Hippocampal formation (tissue), 2 donors: ENCODE results near the gene CLECL1.
"Not testable (repeated sequence)": the region's sequence is repeated elsewhere in the genome, so short reads cannot be mapped to it uniquely, and the experiment has no call there.

Experiments used
- DNase-seq, 2 donors: peaks; one replicate each; lab custom pipeline; 2025; lab: John Stamatoyannopoulos, UW

Gene CLECL1

GRCh38 chr12:9721394-9722092 is 11.4 kb downstream of the CLECL1 start:
- no peak for DNase-seq

DNA sequence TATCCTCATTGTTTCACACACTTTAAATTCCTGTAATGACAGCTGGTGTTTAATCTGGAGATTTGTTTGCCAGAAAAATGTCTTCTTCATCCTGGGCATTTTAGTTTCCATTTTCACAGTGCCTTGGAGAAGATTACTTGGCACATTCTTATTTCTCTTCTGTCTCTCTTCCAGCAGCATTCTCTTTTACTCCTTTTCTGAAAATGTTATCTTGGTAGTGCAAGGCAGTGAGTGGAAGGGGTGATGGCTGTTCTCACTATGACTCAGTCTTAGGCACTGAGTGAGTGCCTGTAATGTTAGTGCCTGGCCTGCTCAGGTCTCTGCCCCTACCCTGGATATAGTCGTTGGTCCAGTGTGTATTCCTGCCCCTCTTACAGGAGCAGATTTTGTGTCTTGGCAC is 13.1 kb downstream of the CLECL1 start:
- no peak for DNase-seq

- no peak for DNase-seq
Measured at GRCh38 chr12:9718968-9719367, 13.9 kb downstream of the CLECL1 start.

- DNase-seq = no peak
Measured at GRCh38 chr12:9717070-9717925, 15.6 kb downstream of the CLECL1 start.

DNA sequence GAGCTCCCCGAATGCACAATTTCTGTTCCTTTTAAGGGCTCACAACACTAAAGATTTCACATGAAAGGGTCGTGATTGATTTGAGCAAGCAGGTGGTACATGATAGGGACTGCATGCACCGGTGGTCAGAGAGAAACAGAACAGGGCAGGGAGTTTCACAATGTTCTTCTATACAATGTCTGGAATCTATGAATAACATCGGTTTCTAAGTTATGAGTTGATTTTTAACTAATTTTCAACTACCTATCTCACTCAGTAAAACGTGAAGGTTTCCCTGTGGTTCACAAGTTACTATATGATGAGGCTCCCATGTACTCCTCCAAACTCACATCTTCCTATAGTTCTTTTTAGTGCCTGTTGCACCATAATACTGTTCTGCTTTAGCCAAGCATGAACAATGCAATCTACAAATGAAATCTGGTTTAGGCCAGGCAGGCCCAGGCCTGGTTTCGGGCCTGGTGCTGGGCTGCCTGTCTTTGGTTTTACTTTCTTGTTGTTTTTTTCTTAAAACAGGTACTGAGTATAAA is 19.8 kb downstream of the CLECL1 start:
- DNase-seq = not testable (repeated sequence)

- DNase-seq = no peak
Measured at GRCh38 chr12:9711664-9712063, 21.2 kb downstream of the CLECL1 start.

DNA sequence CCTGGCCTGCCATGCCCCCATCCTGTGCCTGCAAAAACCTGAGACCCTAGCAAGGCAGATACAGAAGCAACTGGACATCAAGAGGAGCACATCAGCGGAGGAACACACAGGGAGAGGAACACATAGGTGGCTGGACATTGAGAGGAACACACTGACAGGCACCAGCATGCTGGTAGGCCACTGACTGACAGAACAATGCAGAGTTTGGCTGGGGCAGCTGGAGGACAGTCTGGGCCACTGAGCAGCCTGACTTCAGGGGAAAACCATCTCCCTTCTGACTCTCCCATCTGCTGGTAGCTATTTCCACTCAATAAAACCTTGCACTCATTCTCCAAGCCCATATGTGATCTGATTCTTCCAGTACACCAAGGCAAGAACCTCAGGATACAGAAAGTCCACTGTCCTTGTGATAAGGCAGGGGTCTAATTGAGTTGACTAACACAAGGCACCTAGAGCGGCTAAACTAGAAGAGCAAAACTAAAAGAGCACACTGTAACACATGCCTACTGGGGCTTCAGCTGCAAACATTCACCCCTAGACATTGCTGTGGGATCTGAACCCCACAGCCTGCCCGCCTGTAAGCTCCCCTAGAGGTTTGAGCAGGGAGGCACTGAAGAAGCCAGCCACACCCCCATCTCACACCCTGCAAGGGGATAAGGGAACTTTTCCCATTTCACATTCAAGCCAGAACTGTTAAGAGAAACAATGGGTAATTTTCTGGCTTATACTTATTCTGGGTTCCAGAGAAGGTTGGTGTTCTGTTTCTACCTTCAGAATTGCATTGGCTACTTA is 22.1 kb downstream of the CLECL1 start:
- DNase-seq = no peak

- DNase-seq = no peak
Measured at GRCh38 chr12:9708853-9709252, 24.0 kb downstream of the CLECL1 start.

DNA sequence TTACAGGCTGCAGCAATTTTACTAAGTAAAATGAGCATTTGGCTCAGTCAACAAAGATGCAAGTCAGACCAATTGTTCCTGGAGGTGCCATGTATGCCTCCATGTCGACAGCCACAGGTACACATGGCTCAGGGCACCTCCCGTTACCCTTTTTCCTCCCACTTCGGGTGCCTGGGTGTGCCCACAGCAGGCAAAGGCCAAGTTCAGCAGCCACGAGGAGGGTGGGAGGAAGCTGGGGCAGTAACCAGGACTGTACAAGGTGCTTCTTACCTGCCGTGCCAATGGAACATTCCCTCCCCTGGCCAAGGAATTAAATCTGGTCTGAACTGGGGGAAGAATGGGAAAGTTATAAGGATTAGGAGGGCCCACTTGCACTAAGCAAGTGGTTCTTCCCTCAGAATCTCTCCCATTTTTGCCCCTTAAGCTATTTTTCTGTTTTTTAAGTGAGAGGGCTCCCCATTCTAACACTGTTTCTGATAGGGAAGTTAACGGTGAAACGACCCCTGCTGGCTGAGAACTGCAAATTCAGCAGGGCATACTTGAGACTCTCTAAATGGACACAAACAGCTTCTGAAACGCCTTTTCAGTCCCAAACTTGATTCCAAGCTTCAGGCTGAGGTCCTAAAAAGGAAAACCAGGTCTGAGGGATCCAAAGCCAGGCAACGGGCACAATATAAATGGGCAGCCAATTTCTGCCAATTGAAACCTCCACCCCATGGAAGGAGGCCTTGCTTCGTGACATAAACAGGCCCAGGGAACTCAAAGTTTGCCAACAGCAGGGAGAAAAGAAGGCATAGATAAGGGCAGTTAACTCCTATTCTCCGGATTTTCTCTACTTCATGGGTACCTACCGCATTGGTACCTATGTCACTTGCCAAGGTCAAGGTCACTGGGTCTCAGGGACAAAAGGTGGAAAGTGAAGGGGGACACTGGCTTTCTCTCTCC is 24.8 kb downstream of the CLECL1 start:
- peak; percentile 7 to 23 for DNase-seq

- no peak for DNase-seq
Measured at GRCh38 chr12:9707356-9707755, 25.5 kb downstream of the CLECL1 start.

GRCh38 chr12:9706086-9706685 is 26.7 kb downstream of the CLECL1 start:
- no peak for DNase-seq

DNA sequence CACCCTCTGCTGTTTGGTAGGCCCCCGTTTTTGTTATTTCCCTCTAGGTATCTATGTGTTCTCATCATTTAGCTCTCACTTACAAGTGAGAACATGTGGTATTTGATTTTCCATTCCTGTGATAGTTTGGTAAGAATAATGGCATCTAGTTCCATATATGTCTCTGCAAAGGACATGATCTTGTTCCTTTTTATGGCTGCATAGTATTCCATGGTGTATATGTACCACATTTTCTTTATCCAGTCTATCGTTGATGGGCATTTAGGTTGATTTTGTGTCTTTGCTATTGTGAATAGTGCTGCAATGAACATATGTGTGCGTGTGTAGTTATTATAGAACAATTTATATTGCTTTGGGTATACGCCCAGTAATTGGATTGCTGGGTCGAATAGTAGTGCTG is 28.3 kb downstream of the CLECL1 start:
- not testable (repeated sequence) for DNase-seq

DNA sequence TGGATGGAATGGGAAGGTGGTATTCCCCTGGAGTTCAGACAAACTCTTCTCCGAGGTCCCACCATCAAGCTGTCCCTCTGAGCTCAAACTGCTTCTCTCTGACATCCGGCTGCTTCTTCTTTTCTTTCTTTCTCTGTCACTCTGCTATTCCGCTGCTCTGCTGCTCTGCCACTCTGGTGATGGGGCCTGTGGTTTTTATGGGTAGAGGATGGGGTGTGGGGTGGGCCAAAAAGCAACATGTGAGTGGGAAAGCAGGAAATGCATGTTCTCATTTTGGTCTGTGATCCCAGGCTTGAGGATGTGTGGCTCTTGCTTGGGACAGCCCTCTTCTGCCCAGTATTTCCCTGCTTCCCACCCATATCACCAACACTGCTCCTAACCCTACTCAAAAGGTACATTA is 30.6 kb downstream of the CLECL1 start:
- DNase-seq = no peak

DNA sequence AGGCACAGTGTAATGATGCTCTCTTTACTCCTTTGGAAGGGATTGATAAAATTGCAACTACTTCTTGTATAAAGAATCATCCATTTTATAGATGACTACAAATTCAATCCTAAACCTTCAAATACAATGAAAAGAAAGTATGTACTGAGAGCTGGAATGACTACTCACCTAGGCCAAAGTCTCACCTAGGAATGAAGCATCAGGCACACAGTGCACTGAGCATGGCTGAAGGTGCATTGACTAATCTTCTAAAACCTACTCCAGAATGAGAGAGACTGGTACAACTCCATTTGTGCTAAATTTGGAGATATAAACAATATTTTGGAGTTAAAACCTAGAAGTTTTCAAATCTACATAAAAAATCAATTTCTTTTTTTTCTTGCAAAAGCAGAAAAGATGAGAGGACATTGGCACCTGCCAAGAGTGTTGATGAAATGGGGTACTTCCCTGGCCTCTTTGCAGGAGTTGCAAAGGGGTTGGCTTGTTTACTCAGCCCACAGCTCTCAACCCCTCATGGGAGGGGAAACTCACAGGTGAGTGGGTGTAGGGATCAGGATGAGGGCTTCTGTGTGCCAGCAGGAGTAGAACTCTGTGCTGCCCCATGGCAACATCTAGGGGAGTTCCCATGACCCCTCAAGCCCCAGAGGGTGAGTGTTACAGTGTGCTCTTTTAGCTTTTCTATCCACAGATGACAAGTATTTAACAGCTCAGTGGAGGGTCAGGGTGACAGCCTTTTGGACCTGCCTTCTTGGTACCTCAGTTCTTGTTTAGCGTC is 31.3 kb downstream of the CLECL1 start:
- no peak for DNase-seq

DNA sequence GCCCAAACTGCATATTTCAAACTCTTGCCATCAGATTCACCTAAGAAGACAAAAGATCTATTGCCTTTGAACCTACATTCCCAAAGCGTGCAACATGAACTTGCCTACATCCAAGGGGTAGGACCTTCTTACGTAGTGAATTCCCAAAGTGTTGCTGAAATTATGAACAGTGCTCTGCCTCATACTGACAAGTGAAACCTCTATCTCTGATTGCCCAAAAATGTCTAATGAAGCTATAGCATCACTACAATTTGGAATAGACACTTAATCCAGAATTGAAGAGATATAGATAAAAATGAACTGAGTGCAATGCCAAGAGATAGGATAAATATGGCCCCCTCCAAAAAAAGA is 32.3 kb downstream of the CLECL1 start:
- no peak for DNase-seq

GRCh38 chr12:9699898-9700605 is 32.8 kb downstream of the CLECL1 start:
- no peak for DNase-seq

DNA sequence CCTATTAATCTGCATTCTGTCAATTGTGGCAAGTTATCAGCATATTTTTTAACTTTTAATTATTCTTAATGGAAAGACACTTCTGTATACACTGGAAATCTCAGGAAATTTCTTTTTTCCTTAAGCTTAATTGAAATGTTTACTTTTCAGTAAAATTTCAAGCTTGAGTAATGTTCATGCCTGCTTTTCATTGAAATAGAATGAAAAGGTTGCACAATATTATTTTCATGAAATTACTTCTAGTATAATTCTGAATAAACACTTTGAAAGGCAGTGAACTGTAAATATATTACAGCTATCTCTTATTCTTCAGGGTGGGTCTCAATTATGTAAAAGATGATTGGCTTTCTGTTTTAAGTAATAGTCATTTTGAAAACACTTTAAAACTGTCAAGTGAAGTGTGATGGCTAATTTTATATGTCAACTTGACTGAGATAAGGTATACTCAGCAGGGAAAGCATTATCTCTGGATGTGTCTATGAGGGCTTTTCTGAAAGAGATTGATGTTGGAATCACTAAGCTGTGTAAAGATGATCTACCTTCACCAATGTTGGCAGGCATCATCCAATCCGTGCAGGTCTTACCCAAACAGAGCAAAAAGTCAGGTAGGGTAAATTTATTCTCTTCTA is 33.5 kb downstream of the CLECL1 start:
- no peak for DNase-seq

GRCh38 chr12:9698681-9699080 is 34.2 kb downstream of the CLECL1 start:
- no peak for DNase-seq

GRCh38 chr12:9697619-9698018 is 35.3 kb downstream of the CLECL1 start:
- DNase-seq = no peak
